GM12875 (cell line): ENCODE results near the gene SGPP2.

ENCODE experiments used
- H3K4me3 ChIP-seq: one replicate; pipeline ENCODE4 v1.5.1; 2011; ENCODE audit warnings: low read depth, low read length, control low read depth
- TF ChIP-seq, protein P1 (sequence below): IDR thresholded peaks from 2 replicates; pipeline ENCODE4 v1.5.1; 2011; ENCODE audit warnings: low read depth, mild to moderate bottlenecking, control low read depth, inconsistent platforms, low read length, moderate library complexity, borderline replicate concordance; ENCODE audit not compliant: insufficient read depth

The SGPP2 gene

DNA sequence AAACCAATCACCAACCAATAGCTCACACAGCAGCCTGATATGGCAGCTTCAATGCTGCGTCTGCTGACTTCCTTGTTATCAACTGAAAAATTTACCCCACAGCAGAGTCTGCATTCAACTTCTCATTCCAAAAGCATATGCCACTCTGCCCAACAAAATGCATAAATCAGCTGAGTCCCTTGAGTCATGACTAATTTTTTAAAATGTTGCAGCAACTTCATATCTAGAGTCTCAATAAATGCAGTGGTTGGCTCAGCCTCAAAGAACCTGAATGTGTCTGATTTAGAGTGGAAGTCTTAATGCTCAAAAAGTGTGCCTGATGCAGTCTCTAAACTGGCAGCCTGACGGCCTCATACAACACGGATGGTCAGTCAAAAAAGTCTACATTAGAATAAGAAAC, 185.0 kb downstream of the SGPP2 start:
- H3K4me3 ChIP-seq, result no peak overlapping the region
- TF ChIP-seq, protein P1, sequence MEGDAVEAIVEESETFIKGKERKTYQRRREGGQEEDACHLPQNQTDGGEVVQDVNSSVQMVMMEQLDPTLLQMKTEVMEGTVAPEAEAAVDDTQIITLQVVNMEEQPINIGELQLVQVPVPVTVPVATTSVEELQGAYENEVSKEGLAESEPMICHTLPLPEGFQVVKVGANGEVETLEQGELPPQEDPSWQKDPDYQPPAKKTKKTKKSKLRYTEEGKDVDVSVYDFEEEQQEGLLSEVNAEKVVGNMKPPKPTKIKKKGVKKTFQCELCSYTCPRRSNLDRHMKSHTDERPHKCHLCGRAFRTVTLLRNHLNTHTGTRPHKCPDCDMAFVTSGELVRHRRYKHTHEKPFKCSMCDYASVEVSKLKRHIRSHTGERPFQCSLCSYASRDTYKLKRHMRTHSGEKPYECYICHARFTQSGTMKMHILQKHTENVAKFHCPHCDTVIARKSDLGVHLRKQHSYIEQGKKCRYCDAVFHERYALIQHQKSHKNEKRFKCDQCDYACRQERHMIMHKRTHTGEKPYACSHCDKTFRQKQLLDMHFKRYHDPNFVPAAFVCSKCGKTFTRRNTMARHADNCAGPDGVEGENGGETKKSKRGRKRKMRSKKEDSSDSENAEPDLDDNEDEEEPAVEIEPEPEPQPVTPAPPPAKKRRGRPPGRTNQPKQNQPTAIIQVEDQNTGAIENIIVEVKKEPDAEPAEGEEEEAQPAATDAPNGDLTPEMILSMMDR, result no peak
